Left hindlimb (tissue), 1 donor: ENCODE measurements around the gene STMN3.

Experiments
- DNase-seq: peaks from one replicate; pipeline ENCODE4 v3.0.0-alpha.2; 2018

STMN3 gene

GRCh38 chr20:63691711-63692435 is 38.6 kb upstream of the STMN3 start:
- peak; percentile 30 for DNase-seq

- peak; percentile 42 for DNase-seq
Observed at GRCh38 chr20:63690898-63691710, 37.9 kb upstream of the STMN3 start.

GRCh38 chr20:63690003-63690897 is 37.0 kb upstream of the STMN3 start:
- peak; percentile 26 for DNase-seq

- DNase-seq, result peak; percentile 40
Observed at GRCh38 chr20:63689046-63690002, 36.1 kb upstream of the STMN3 start.

- peak; percentile 27 for DNase-seq
Observed at GRCh38 chr20:63688228-63689045, 35.2 kb upstream of the STMN3 start.

DNA sequence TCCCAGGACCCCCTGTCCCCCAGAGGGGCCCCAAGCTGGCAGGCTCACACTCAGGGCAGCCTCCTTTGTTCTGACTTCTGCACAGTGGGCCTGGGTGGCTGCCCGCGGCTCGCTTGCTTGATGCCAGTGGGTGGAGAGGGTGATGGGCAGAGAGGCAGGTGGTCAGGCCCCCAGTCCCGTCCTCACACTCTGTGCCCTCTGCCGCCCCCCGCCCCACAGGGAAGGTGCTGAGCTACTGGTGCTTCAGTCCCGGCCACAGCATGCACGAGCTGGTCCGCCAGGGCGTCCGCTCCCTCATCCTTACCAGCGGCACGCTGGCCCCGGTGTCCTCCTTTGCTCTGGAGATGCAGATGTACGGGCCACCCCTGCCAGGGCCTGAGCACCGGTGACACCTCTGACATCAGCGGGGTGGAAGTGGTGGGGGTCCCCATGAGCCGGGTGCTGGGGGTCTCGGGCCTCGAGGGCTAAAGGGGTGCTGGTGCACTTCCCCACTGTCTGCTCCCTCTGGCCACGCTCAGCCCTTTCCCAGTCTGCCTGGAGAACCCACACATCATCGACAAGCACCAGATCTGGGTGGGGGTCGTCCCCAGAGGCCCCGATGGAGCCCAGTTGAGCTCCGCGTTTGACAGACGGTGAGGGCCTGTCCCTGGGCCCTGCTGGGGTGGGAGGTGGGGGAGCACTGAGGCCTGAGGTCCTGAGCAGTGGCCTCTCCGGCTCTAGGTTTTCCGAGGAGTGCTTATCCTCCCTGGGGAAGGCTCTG is 34.4 kb upstream of the STMN3 start:
- DNase-seq, result no peak

DNA sequence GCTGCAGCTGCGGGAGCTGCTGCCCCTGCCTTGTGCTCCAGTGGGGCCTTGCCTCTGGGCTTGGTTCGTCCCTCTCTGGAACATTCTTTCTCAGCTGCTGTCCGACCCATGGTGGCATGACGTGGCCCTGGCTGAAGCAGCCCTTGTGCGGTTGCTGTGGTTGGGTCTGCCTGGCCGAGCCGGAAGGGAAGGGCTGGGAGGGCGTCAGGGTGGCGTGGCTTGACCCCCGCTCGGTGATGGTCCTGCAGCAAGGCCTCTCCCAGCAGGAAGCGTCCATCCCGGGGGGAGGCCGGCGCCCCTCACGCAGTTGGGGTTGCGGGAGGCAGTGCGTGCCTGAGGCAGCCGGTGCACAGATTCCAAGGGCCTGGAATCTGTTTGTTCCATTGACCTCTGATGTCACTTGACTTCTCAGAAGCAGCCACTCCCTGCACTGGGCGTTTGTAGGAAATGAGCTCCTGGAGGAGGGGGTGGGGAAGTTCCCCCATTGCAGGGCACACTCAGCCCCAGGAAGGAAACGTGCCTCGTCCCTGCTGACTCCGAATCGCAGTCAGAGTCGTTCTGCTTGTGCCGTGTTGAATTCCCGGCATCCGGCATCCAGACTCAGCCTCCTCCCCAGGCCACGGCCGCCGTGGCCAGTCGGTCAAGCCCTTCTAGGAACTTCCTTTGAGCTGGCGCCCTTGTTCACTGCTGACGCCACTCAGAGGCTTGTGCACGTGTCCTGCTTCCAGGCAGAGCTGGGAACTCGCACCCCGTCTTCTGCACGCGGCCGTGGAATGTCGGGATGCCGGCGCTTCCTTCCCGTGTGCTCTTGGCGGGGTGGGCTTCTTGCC is 33.5 kb upstream of the STMN3 start:
- no peak for DNase-seq

GRCh38 chr20:63686094-63686491 is 32.9 kb upstream of the STMN3 start:
- DNase-seq, result no peak

DNA sequence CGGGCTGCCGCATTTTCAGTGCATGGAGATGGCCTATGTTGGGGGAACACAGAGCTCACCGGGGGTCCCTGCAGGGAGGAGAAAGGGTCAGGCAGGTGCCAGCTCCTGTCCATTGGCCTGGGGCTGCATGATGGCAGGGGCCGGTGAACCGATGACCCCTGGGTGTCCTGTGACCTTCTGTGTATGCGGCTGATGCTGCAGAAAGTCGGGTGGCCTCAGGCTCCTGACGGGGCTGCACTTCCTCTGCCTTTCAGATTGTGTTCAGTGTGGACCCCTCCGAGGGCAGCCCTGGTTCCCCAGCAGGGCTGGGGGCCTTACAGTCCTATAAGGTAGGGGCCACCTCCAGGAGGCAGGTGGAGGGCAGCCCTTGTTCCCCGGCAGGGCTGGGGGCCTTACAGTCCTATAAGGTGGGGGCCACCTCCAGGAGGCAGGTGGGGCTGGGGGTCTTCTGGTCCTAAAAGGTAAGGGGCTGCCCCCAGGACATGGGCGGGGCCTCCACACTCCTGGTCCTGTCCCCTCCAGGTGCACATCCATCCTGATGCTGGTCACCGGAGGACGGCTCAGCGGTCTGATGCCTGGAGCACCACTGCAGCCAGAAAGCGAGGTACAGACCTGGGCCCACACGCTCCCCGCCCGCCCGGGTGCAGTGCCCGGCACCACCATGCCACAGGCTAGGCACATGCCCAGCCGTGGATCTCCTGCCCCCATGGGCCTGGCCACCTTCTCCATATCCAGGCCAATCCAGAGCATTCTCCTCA is 32.2 kb upstream of the STMN3 start:
- no peak for DNase-seq

DNA sequence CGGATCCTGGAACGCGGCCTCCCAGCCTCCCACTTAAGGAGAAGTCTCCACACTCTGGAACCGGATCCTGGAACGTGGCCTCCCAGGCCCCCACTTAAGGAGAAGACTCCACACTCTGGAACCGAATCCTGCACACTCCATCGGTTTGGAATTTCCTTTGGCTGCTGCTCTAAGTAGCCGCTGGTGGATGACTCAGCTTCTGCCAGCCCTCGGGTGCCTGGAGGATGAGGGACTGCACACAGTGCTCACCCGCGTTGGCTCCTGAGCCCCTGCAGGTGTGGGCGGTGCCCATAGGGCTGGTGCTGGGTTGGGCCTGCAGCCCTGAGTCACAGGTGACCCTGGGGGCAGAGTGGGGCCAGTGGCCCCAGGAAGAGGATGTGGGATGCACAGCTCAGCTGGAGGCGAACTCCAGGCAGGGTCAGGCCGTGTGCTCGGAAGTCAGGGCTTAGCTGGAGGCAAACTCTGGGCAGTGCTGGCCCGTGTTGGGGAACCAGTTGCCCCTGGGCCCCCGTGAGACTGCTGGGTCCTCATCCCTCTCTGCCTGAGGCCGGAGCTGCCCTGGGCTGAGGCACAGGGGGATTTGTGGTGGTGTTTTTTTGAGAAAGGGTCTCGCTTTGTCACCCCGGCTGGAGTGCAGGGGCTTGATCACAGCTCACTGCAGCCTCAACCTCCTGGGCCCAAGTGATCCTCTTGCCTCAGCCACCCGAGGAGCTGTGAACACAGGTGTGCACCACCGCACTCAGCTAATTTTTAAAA is 29.3 kb upstream of the STMN3 start:
- DNase-seq, result no peak

- no peak for DNase-seq
Observed at GRCh38 chr20:63681609-63682142, 28.5 kb upstream of the STMN3 start.

DNA sequence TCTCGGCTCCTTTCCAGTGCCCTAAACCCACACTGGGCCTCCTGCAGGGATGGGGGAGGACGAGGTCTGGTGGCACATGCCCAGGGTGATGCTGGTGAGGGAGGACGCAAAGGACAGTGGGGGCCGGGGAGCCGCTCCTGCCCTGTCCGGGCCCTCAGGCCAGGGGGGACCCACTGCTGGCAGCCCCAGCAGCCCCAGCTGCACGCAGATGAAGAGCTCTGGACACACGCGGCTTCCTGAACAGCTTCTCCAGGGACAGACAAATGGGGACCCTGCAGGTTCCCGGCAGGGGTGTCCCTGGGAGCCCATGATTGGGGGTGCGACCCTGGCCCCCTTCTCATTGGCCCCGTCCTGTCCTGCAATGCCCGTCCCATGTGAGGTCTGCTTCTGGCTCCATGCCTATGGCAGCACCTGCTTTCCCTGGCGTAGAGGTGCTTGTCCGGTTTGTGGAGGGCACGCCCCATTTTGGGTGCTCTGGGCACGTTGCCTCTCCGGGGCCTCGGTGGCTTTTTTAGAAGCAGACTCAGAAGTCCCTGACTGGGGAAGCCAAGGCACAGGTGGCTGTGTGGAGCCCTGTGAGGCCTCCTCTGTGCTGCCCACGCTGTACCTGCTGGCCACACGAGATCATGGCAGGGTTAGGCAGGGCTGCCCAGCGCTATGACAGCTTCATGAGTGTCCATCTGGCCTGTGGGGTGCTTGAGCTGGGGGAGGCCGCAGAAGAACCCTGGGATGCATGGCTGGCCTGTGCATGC is 27.8 kb upstream of the STMN3 start:
- no peak for DNase-seq

- DNase-seq, result no peak
Observed at GRCh38 chr20:63680427-63680826, 27.2 kb upstream of the STMN3 start.

GRCh38 chr20:63679799-63680305 is 26.6 kb upstream of the STMN3 start:
- no peak for DNase-seq

DNA sequence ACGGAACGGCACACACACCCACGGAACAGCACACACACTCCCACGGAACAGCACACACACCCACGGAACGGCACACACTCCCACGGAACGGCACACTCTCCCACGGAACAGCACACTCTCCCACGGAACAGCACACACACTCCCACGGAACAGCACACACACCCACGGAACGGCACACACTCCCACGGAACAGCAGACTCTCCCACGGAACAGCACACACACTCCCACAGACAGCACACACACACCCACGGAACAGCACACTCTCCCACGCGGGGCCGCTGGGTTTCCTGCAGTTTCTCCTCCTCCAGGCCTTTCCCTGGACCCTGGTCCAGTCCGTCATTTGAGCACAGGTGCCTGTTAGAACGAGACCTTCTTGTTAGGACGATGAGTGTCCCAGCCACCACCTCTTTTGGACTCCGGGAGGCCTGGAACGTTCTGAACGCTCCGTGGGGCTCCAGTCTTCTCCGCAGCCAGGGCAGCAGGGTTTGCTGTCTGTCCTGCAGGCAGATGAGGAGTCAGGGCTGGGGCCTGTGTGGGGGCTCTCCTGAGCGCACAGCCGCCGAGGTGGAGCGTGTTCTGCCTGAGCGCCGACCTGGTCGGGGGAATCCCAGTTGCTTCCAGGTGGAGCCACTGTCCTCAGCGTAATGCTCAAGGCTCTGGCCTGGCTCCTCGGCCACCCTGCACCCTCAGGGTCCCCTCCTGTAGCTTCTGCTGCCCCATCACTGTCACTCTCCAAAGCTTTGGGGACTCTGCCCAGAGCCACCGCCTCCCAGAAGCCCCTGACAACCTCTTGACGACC is 25.6 kb upstream of the STMN3 start:
- no peak for DNase-seq

DNA sequence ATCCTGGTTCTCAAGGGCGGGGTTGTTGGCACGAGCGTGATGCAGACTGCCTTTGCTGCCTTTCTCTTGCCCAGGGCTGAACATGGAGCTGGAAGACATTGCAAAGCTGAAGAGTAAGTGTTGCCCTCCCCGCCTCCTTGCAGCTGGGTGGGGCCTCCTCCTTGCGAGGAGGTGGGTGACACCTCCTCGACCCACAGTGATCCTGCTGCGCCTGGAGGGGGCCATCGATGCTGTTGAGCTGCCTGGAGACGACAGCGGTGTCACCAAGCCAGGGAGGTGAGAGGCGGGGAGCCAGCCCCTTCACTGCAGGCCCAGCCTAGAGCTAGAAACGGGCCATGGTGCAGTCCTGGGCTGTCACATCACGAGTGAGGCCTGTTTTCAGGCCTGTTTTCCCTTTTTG is 24.8 kb upstream of the STMN3 start:
- DNase-seq, result no peak
